Fibroblast of peridontal ligament (primary cell): ENCODE measurements around the gene ABI2.
"Not testable (repeated sequence)": the region's sequence is repeated elsewhere in the genome, so short reads cannot be mapped to it uniquely, and the experiment has no call there.

Experiments
- DNase-seq: peaks from one replicate; pipeline ENCODE4 v3.0.0-alpha.2; 2010; ENCODE audit errors: extremely low read depth

ABI2 gene

GRCh38 chr2:203327901-203328759 is at the start of gene ABI2:
TSS of gene ABI2 (plus strand) at chr2:203328394. CDS start at chr2:203328515, 121 bp downstream.
- DNase-seq, result peak; percentile 57

- no peak for DNase-seq
Measured at GRCh38 chr2:203279288-203279687, 48.9 kb upstream of the ABI2 start.

- peak; percentile 27 for DNase-seq
Measured at GRCh38 chr2:203280428-203281064, 47.6 kb upstream of the ABI2 start.

GRCh38 chr2:203282101-203282500 is 46.1 kb upstream of the ABI2 start:
- no peak for DNase-seq

GRCh38 chr2:203286532-203286931 is 41.7 kb upstream of the ABI2 start:
- DNase-seq, result no peak

GRCh38 chr2:203301667-203302066 is 26.5 kb upstream of the ABI2 start:
- peak; percentile 28 for DNase-seq

GRCh38 chr2:203302586-203302985 is 25.6 kb upstream of the ABI2 start:
- not testable (repeated sequence) for DNase-seq

- DNase-seq, result no peak
Measured at GRCh38 chr2:203310688-203311436, 17.3 kb upstream of the ABI2 start.

GRCh38 chr2:203326356-203326755 is 1.8 kb upstream of the ABI2 start:
- no peak for DNase-seq

GRCh38 chr2:203327582-203327900 is 653 bp upstream of the ABI2 start:
- DNase-seq, result no peak

GRCh38 chr2:203328760-203329540 is 756 bp downstream of the ABI2 start:
- DNase-seq, result peak; percentile 15

GRCh38 chr2:203330434-203330833 is 2.2 kb downstream of the ABI2 start:
- peak; percentile 69 for DNase-seq

- no peak for DNase-seq
Measured at GRCh38 chr2:203338322-203338721, 10.1 kb downstream of the ABI2 start.

- DNase-seq, result peak; percentile 79
Measured at GRCh38 chr2:203340791-203341487, 12.7 kb downstream of the ABI2 start.

GRCh38 chr2:203341741-203342310 is 13.6 kb downstream of the ABI2 start:
- DNase-seq, result peak; percentile 38

- DNase-seq, result not testable (repeated sequence)
Measured at GRCh38 chr2:203342374-203342773, 14.2 kb downstream of the ABI2 start.

- no peak for DNase-seq
Measured at GRCh38 chr2:203344667-203345066, 16.5 kb downstream of the ABI2 start.

- no peak for DNase-seq
Measured at GRCh38 chr2:203346612-203347011, 18.4 kb downstream of the ABI2 start.

- no peak for DNase-seq
Measured at GRCh38 chr2:203347375-203347774, 19.2 kb downstream of the ABI2 start.

GRCh38 chr2:203352604-203353255 is 24.5 kb downstream of the ABI2 start:
- DNase-seq, result peak; percentile 11
